Measurements from ENCODE around the gene SIRT4.

DNA sequence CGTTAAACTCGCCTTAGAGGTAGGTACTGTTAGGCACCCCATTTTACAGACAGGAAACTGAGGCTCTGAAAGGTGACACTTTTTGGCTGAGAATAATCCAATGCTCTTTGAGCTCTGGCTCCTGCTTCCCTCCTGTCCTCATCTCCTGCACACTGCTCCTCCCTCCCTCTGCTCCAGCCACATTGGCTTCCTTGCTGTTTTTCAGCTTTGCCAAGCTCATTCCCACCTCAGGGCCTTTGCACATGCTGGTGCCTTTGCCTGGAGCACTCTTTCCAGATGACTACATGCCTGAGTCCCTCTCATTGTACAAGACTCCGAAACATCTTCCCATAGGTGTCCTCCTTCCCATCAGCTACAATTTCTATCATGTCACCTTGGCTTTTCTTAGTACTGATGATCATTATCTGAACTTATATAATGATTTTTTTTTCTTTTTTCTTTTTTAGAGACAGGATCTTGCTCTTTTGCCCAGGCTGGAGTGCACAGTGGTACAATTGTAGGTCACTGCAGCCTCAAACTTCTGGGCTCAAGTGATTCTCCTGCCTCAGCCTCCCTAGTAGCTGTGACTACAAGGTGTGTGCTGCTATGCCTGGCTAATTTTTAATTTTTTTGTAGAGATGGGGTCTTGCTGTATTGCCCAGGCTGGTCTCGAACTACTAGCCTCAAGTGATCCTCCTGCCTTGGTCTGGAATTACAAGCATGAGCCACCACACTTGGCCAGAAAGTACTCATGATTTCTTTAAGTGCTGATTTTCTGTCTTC, 51.6 kb downstream of the SIRT4 start:
- TF ChIP-seq, protein P1, sequence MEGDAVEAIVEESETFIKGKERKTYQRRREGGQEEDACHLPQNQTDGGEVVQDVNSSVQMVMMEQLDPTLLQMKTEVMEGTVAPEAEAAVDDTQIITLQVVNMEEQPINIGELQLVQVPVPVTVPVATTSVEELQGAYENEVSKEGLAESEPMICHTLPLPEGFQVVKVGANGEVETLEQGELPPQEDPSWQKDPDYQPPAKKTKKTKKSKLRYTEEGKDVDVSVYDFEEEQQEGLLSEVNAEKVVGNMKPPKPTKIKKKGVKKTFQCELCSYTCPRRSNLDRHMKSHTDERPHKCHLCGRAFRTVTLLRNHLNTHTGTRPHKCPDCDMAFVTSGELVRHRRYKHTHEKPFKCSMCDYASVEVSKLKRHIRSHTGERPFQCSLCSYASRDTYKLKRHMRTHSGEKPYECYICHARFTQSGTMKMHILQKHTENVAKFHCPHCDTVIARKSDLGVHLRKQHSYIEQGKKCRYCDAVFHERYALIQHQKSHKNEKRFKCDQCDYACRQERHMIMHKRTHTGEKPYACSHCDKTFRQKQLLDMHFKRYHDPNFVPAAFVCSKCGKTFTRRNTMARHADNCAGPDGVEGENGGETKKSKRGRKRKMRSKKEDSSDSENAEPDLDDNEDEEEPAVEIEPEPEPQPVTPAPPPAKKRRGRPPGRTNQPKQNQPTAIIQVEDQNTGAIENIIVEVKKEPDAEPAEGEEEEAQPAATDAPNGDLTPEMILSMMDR (conservative IDR thresholded peaks at IDR 0.05; ENCODE audit: low read depth, low read length): no peak
- no peak for TF ChIP-seq EZH2 (IDR thresholded peaks at IDR 0.05; ENCODE audit: low read length, unreplicated experiment)
- TF ChIP-seq EZH2phosphoT487 (IDR thresholded peaks at IDR 0.05; ENCODE audit: borderline replicate concordance, low read length): no peak

Data from PC-3 (cell line).